Airway epithelial cell (primary cell): ENCODE measurements around the gene GAN. TPM values are rescaled to one million over a fixed set of nuclear protein-coding genes. Genes with fewer than 3 reads are reported as not detected.

ENCODE experiments used
- total RNA-seq: library from RNA; depleted of rRNA; stranded (reverse); fragments of >200 nt; gene quantifications from 2 replicates; pipeline ENCODE4 v1.2.3, GENCODE V29; 2015

GAN gene, protein sequence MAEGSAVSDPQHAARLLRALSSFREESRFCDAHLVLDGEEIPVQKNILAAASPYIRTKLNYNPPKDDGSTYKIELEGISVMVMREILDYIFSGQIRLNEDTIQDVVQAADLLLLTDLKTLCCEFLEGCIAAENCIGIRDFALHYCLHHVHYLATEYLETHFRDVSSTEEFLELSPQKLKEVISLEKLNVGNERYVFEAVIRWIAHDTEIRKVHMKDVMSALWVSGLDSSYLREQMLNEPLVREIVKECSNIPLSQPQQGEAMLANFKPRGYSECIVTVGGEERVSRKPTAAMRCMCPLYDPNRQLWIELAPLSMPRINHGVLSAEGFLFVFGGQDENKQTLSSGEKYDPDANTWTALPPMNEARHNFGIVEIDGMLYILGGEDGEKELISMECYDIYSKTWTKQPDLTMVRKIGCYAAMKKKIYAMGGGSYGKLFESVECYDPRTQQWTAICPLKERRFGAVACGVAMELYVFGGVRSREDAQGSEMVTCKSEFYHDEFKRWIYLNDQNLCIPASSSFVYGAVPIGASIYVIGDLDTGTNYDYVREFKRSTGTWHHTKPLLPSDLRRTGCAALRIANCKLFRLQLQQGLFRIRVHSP
- total RNA-seq: 6.5 and 7.8 TPM in 2 replicates

GRCh38 chr16:81314603-81315270 is at the start of gene GAN:
TSS of gene GAN (plus strand) at chr16:81314962. CDS start at chr16:81315114, 152 bp downstream.

Other genes starting within 250 kb of the GAN start
- 0.21 TPM in 1 of 2 replicates, not detected in the other for gene C16orf46, start 237.7 kb upstream of the GAN start, total RNA-seq
- 36.6 and 37.5 TPM in 2 replicates for gene GCSH, start 218.6 kb upstream of the GAN start, total RNA-seq
- gene BCO1, start 76.3 kb upstream of the GAN start, total RNA-seq: not detected in 2 replicates
- 20.9 and 34.7 TPM in 2 replicates for gene CMIP, start 129.8 kb downstream of the GAN start, total RNA-seq